Measurements from ENCODE around the gene GNG7.
A peak's percentile ranks its signal among the peaks of the same experiment; 100 is the strongest.
"Not testable (repeated sequence)": the region's sequence is repeated elsewhere in the genome, so short reads cannot be mapped to it uniquely, and the experiment has no call there.

The GNG7 gene

DNA sequence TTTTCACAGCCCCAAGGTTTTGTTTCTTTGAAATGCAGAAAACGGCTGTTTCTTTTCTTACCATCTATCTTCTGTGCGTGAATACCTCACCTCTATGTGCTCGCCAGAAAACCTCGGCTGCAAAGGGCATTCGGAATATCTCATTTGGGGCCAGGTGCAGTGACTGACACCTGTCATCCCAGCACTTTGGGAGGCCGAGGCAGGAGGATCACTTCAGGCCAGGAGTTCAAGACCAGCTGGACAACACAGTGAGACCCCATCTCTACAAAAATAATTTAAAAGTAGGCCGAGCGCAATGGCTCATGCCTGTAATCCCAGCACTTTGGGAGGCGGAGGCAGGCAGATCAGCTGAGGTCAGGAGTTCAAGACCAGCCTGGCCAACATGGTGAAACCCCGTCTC lies 35.1 kb downstream of the GNG7 start:
- not testable (repeated sequence) for H3K4me1 ChIP-seq (ENCODE audit: control insufficient read depth, insufficient read depth, low read length); H3K9me3 ChIP-seq (ENCODE audit: control insufficient read depth, insufficient read depth, low read length); H3K36me3 ChIP-seq (ENCODE audit: control insufficient read depth, insufficient read depth, low read length); H3K4me3 ChIP-seq (ENCODE audit: low read depth, low read length); H3K27ac ChIP-seq (ENCODE audit: low read depth, low read length); H3K27me3 ChIP-seq (ENCODE audit: control insufficient read depth, insufficient read depth, low read length); H3K9ac ChIP-seq (ENCODE audit: low read depth, low read length)

DNA sequence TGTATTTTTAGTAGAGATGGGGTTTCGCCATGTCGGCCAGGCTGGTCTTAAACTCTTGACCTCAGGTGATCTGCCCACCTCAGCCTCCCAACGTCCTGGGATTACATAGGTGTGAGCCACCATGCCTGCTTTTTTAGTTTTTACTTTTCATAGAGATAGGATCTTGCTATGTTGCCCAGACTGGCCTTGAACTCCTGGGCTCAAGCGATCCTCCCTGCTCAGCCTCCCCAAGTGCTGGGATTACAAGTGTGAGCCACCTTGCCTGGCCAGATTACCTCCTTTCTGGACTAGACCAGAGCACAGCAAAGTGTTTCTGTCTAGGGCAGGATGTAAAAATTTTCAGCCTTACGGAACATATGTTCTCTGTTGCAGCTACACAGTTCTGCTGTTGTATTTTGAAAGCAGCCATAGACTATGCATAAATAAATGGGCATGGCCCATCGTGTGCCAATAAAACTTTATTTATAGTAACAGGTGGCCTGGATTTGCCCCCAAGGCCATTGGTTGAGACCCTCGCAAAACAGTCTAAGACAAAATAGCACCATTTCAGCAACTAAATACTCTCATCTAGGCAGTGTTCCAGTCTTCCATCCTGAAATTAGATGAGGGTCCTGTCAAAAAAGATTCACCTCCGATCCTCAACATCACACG lies 36.0 kb downstream of the GNG7 start:
- H3K4me3 ChIP-seq (ENCODE audit: low read depth, low read length), result no peak overlapping the region
- H3K36me3 ChIP-seq (ENCODE audit: control insufficient read depth, insufficient read depth, low read length), result no peaks in the 10 kb centered on the region

DNA sequence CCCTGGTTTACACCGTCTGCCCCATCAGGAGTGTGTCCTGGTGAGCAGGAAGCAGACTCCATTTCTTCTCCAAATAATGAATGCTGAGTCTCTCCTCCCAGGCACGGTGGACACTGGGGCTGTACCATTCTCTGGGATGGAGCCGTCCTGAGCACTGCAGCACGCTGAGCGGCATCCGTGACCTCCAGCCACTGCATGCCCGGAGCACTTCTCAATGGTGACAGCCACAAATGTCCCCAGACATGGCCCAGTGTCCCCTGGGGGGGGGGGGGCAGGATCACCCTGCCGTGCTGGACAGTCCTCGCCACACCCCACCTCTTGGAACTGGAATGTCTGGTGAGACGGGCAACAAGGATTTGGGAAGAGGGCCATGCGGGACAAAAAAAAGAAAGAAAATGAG lies 37.4 kb downstream of the GNG7 start:
- Histone ChIP-seq H3K4me1 (ENCODE audit: control insufficient read depth, insufficient read depth, low read length) (no peaks in the 10 kb centered on the region), H3K9me3 (ENCODE audit: control insufficient read depth, insufficient read depth, low read length) (peaks cover 7% of the 10 kb centered on the region; the same call in 1 of the 2 replicates), H3K9ac (ENCODE audit: low read depth, low read length) (no peak overlapping the region), H3K27ac (ENCODE audit: low read depth, low read length) (no peak overlapping the region), H3K36me3 (ENCODE audit: control insufficient read depth, insufficient read depth, low read length) (no peaks in the 10 kb centered on the region), H3K4me3 (ENCODE audit: low read depth, low read length) (no peak overlapping the region), H3K27me3 (ENCODE audit: control insufficient read depth, insufficient read depth, low read length) (no peaks in the 10 kb centered on the region)

More for the DNA sequence above, 36.0 kb downstream of the GNG7 start:
- Histone ChIP-seq H3K27ac (ENCODE audit: low read depth, low read length) (no peak overlapping the region), H3K4me1 (ENCODE audit: control insufficient read depth, insufficient read depth, low read length) (no peaks in the 10 kb centered on the region), H3K27me3 (ENCODE audit: control insufficient read depth, insufficient read depth, low read length) (no peaks in the 10 kb centered on the region), H3K9me3 (ENCODE audit: control insufficient read depth, insufficient read depth, low read length) (peaks cover 7% of the 10 kb centered on the region; the same call in 1 of the 2 replicates), H3K9ac (ENCODE audit: low read depth, low read length) (no peak overlapping the region)

DNA sequence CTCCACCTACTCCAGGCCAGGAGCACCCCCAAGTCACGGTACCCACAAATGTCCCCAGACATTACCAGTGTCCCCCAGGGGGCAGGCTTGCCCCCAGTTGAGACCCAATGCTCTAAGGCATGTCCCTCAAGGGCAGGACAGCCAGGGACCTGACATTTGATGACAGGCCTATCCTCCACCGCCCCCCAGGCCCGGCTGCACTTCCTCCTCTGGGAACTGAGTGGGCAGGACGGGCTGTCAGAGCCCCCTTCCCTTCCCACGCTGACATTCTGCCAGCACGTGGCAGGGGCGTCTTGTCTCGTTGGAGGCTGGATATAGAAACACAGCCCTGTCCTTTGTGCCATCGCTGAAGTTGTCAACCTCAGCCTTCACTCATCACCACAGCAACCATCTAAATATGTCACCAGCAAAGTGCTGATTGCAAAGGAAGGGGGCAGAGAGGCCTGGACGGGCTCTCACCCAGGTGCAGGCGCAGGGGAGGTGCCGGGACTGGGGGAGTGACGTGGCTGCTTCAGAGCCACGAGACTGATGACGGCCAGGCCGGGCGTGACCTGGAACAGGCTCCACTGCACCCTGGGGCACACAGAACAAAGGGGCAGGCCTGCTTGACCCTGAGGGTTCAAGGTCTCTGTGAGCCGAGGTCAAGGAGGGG lies 38.4 kb downstream of the GNG7 start:
- Histone ChIP-seq H3K9ac (ENCODE audit: low read depth, low read length) (no peak overlapping the region), H3K4me3 (ENCODE audit: low read depth, low read length) (no peak overlapping the region), H3K27ac (ENCODE audit: low read depth, low read length) (no peak overlapping the region)

DNA sequence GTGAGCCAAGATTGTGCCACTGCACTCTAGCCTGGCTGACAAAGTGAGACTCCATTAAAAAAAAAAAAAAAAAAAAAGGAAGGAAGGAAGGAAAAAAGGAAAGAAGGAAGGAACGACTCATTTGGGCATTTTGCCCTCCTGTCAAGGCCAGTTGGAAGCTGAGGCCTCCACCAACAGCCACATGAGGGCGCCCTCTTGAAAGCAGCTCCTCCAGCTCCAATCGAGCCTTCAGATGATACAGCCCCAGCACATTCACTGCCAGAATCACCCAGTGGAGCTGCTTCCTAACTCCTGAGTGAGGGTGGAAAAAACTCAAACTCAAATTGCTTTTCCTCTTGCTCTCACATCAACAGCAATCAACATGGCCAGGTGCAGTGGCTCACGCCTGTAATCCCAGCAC lies 40.9 kb downstream of the GNG7 start:
- no peaks in the 10 kb centered on the region for H3K4me1 ChIP-seq (ENCODE audit: control insufficient read depth, insufficient read depth, low read length)

More for the DNA sequence above, 38.4 kb downstream of the GNG7 start:
- Histone ChIP-seq H3K4me1 (ENCODE audit: control insufficient read depth, insufficient read depth, low read length) (no peaks in the 10 kb centered on the region), H3K36me3 (ENCODE audit: control insufficient read depth, insufficient read depth, low read length) (no peaks in the 10 kb centered on the region), H3K27me3 (ENCODE audit: control insufficient read depth, insufficient read depth, low read length) (no peaks in the 10 kb centered on the region), H3K9me3 (ENCODE audit: control insufficient read depth, insufficient read depth, low read length) (peaks cover 7% of the 10 kb centered on the region; the same call in 1 of the 2 replicates)

DNA sequence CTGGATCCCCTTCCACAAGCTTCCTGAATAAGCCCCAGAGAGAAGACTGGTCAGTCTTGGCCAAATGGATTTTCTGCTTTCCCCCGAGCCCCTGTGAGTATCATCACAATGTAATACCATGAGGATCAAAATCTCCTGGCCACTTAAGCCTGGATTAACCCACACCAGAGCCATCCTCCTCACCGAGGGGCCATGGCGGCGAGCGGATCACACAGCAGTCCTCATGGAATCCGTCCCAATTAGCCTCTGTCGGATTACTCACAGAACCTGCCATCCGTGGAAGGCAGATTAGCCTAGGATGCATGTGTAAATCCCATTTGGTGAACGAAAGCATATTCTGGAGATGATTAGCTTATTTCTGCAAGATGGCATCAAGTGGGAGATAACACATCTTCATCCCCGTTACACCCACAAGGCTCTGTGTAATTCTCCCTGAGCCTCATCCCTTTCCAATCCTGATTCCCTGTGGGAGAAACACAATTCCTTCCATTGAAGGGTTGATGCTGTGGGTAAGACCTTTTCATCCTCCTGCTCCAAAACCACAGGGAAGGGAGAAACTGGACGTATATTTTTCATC lies 42.5 kb downstream of the GNG7 start:
- no peak overlapping the region for H3K27ac ChIP-seq (ENCODE audit: low read depth, low read length)
- no peaks in the 10 kb centered on the region for H3K4me1 ChIP-seq (ENCODE audit: control insufficient read depth, insufficient read depth, low read length)
- no peaks in the 10 kb centered on the region for H3K27me3 ChIP-seq (ENCODE audit: control insufficient read depth, insufficient read depth, low read length)
- no peak overlapping the region for H3K9ac ChIP-seq (ENCODE audit: low read depth, low read length)
- no peak overlapping the region for H3K4me3 ChIP-seq (ENCODE audit: low read depth, low read length)
- no peaks in the 10 kb centered on the region for H3K36me3 ChIP-seq (ENCODE audit: control insufficient read depth, insufficient read depth, low read length)
- peaks cover 7% of the 10 kb centered on the region; the same call in 1 of the 2 replicates for H3K9me3 ChIP-seq (ENCODE audit: control insufficient read depth, insufficient read depth, low read length)

More for the DNA sequence above, 40.9 kb downstream of the GNG7 start:
- Histone ChIP-seq H3K27me3 (ENCODE audit: control insufficient read depth, insufficient read depth, low read length) (no peaks in the 10 kb centered on the region), H3K9me3 (ENCODE audit: control insufficient read depth, insufficient read depth, low read length) (peaks cover 7% of the 10 kb centered on the region; the same call in 1 of the 2 replicates), H3K9ac (ENCODE audit: low read depth, low read length) (no peak overlapping the region), H3K4me3 (ENCODE audit: low read depth, low read length) (no peak overlapping the region), H3K36me3 (ENCODE audit: control insufficient read depth, insufficient read depth, low read length) (no peaks in the 10 kb centered on the region), H3K27ac (ENCODE audit: low read depth, low read length) (no peak overlapping the region)

DNA sequence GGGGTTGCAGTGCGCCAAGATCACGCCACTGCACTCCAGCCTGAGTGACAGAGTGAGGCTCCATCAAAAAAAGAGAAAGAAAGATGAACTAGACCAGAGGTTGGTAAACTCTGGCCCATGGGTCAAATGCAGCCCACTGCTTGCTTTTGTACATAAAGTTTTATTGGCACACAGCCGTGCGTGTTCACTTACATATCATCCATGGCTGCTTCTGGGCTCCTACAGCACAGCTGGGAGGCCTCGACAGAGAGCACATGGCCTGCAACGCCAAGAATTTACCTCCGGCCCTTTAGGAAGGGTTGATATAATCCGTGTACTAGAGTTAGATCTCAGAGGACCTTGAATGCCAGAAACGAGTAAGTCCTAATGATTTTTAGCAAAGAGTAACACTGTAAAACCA lies 46.0 kb downstream of the GNG7 start:
- no peak overlapping the region for H3K27ac ChIP-seq (ENCODE audit: low read depth, low read length)
- H3K4me1 ChIP-seq (ENCODE audit: control insufficient read depth, insufficient read depth, low read length), result peaks cover 4% of the 10 kb centered on the region; the same call in 1 of the 2 replicates
- H3K9me3 ChIP-seq (ENCODE audit: control insufficient read depth, insufficient read depth, low read length), result no peaks in the 10 kb centered on the region
- no peak overlapping the region for H3K4me3 ChIP-seq (ENCODE audit: low read depth, low read length)
- no peak overlapping the region for H3K9ac ChIP-seq (ENCODE audit: low read depth, low read length)
- no peaks in the 10 kb centered on the region for H3K36me3 ChIP-seq (ENCODE audit: control insufficient read depth, insufficient read depth, low read length)
- H3K27me3 ChIP-seq (ENCODE audit: control insufficient read depth, insufficient read depth, low read length), result no peaks in the 10 kb centered on the region

DNA sequence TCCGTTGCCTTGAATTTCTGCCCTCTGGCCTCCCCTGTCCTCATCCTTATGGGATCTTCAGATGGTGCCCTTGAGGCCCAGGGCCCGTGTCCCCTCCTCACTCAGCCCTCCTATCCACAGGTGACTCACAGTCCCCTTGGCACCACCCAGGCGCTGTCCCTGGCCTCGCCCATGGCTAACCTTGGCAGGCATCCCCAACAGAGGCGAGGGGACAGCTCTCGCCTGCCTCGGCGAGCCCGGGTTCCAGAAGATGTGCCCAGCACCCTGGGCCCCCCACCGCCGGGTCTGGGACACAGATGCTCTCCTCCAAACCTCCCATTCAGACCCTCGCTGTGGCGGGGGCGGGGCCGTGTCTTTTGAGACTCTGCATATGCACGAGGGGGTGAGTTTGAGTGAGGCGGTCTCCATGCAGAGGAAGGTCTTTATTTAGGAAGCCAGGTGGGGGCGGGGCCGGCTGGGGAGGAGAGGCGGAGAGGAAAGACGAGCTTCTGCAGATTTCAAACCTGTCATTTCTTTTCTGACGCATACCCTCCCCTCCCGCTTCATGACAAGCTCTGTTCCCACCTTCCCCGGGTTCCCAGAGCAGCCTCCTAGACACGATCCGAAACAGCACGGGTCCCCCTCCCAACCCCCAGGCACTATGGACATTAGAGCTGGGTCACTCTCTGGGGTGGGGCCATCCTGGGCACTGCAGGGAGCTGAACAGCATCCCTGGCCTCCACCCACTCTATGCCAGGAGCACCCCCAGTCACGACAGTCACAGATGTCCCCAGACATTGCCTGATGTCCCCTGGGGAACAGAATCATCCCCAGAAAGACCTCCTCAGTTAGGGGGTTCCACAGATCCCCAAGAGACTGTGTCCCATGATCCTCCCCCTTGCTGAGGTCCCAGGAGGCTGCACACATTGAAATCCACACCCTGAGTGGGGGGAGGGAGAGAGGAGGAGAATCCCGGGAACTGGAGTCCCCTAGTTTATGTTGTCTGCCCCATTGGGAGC lies 48.5 kb downstream of the GNG7 start:
- H3K27me3 ChIP-seq (ENCODE audit: control insufficient read depth, insufficient read depth, low read length), result no peaks in the 10 kb centered on the region
- H3K9ac ChIP-seq (ENCODE audit: low read depth, low read length), result no peak overlapping the region; the same call in 1 of the 2 replicates
- 0 out of 2 replicates have a peak overlapping the region, but pooled peaks have one; percentile 32 for H3K4me3 ChIP-seq (ENCODE audit: low read depth, low read length)
- H3K4me1 ChIP-seq (ENCODE audit: control insufficient read depth, insufficient read depth, low read length), result peaks cover 4% of the 10 kb centered on the region; the same call in 1 of the 2 replicates
- no peaks in the 10 kb centered on the region for H3K9me3 ChIP-seq (ENCODE audit: control insufficient read depth, insufficient read depth, low read length)
- H3K36me3 ChIP-seq (ENCODE audit: control insufficient read depth, insufficient read depth, low read length), result no peaks in the 10 kb centered on the region
- no peak overlapping the region for H3K27ac ChIP-seq (ENCODE audit: low read depth, low read length)

DNA sequence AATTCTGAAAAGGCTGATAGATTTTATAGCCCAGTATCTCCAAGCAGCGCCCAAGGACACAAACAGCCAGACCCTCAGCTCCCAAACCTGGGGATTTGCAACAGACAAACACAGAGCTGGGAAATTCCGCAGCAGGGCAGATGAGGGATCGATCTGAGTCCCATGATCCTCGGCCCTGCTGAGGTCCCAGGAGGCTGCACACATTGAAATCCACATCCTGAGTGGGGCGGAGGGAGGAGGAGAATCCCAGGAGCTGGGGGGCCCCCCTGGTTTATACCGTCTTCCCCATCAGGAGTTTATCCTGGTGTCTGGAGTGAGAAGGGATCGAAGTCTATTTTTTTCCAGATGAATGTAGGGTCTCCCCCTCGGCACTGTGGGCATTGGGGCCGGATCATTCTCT lies 49.3 kb downstream of the GNG7 start:
- Histone ChIP-seq H3K36me3 (ENCODE audit: control insufficient read depth, insufficient read depth, low read length) (no peaks in the 10 kb centered on the region), H3K9ac (ENCODE audit: low read depth, low read length) (no peak overlapping the region), H3K9me3 (ENCODE audit: control insufficient read depth, insufficient read depth, low read length) (no peaks in the 10 kb centered on the region), H3K27ac (ENCODE audit: low read depth, low read length) (no peak overlapping the region), H3K4me1 (ENCODE audit: control insufficient read depth, insufficient read depth, low read length) (peaks cover 4% of the 10 kb centered on the region; the same call in 1 of the 2 replicates), H3K27me3 (ENCODE audit: control insufficient read depth, insufficient read depth, low read length) (no peaks in the 10 kb centered on the region), H3K4me3 (ENCODE audit: low read depth, low read length) (no peak overlapping the region)

DNA sequence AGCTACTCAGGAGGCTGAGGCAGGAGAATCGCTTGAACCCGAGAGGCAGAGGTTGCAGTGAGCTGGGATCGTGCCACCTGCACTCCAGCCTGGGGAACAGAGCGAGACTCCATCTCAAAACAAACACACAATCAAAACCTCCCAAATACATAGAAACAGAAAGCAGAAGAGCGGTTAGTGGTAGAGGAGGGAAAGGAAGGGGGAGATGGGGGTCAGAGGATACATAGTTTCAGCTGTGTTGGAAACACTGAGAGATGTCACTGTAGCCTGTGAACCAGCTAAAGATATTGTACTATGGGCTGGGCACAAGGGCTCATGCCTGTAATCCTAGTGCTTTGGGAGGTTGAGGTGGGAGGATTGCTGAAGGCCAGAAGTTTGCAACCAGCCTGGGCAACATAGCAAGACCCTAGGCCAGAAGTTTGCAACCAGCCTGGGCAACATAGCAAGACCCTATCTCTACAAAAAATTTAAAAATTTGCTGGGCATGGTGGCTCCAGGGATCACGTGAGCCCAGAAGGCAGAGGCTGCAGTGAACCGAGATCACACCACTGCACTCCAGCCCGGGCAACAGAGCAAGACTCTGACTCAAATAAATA lies 49.9 kb downstream of the GNG7 start:
- Histone ChIP-seq H3K36me3 (ENCODE audit: control insufficient read depth, insufficient read depth, low read length) (no peaks in the 10 kb centered on the region), H3K27ac (ENCODE audit: low read depth, low read length) (no peak overlapping the region)

More for the DNA sequence above, 49.9 kb downstream of the GNG7 start:
- H3K4me1 ChIP-seq (ENCODE audit: control insufficient read depth, insufficient read depth, low read length), result peaks cover 4% of the 10 kb centered on the region; the same call in 1 of the 2 replicates
- H3K9me3 ChIP-seq (ENCODE audit: control insufficient read depth, insufficient read depth, low read length), result no peaks in the 10 kb centered on the region
- no peak overlapping the region for H3K9ac ChIP-seq (ENCODE audit: low read depth, low read length)
- H3K4me3 ChIP-seq (ENCODE audit: low read depth, low read length), result no peak overlapping the region
- no peaks in the 10 kb centered on the region for H3K27me3 ChIP-seq (ENCODE audit: control insufficient read depth, insufficient read depth, low read length)

Measured in HUES48 (cell line).